ENCODE results near the gene TARDBP. TPM values are rescaled to one million over a fixed set of nuclear protein-coding genes. Genes with fewer than 3 reads are reported as not detected.
"Not testable (repeated sequence)": the region's sequence is repeated elsewhere in the genome, so short reads cannot be mapped to it uniquely, and the experiment has no call there.

The TARDBP gene
- polyA plus RNA-seq, 2 donors = 69.0 to 115 TPM

DNA sequence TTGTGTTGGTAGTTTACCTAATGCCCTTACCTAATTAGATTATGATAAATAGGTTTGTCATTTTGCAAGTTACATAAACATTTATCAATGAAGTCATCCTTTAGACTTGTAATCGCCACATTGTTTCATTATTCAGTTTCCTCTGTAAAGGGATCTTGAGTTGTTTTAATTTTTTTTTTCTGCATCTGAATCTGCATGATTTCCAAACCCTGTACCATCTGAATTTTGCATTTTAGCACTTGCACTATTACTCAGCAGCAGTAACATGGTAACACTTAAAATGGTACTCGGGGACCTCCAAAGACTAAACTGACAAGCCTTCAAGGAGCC is 12.4 kb downstream of the TARDBP start:
- Histone ChIP-seq H3K4me3 (ENCODE audit: low read depth in 1 of 2, low read length in 2 of 2) (no peak overlapping the region), H3K27ac (ENCODE audit: low read depth in 2 of 2, low read length in 1 of 2) (no peak overlapping the region), H3K36me3 (ENCODE audit: control insufficient read depth in 2 of 2, insufficient read depth in 2 of 2, low read length in 1 of 2) (peaks cover 4 to 25% of the 10 kb centered on the region in 2 donors), H3K27me3 (ENCODE audit: control insufficient read depth in 1 of 2, insufficient read depth in 2 of 2, low read length in 2 of 2) (no peaks in the 10 kb centered on the region), H3K9me3 (ENCODE audit: control insufficient read depth in 2 of 2, insufficient read depth in 1 of 2, low read depth in 1 of 2, low read length in 1 of 2) (no peaks in the 10 kb centered on the region), H3K4me1 (ENCODE audit: control insufficient read depth in 2 of 2, insufficient read depth in 2 of 2, low read length in 1 of 2) (no peaks in the 10 kb centered on the region)
- WGBS, 2 donors = 72 to 76% methylated on average over 2 of the region's 2 CpGs

DNA sequence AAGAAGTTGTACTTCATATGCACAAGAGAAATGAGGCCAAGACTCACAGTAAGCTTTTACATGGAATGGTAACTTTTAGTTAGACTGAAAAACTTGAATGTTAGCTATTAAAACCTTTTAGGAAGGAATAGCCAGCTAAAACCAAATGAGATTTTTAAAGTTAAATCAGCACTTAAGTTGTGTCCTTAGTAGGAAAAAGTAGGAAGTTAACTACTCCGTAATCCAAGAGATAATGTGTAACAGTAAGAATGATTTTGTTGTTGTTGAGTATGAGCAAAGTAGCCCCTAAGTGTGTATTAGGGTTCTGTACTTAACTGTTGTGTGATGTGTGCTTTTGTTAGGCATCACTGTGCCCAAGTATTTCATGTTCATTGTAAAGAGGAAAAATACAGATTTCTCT is 13.2 kb downstream of the TARDBP start:
- no peak overlapping the region for H3K4me3 ChIP-seq (ENCODE audit: low read depth in 1 of 2, low read length in 2 of 2)
- WGBS, 2 donors = 89 to 97% methylated on average over 1 of the region's 1 CpG
- H3K27me3 ChIP-seq (ENCODE audit: control insufficient read depth in 1 of 2, insufficient read depth in 2 of 2, low read length in 2 of 2) = no peaks in the 10 kb centered on the region
- H3K36me3 ChIP-seq (ENCODE audit: control insufficient read depth in 2 of 2, insufficient read depth in 2 of 2, low read length in 1 of 2) = peaks cover 4 to 22% of the 10 kb centered on the region in 2 donors
- no peaks in the 10 kb centered on the region for H3K9me3 ChIP-seq (ENCODE audit: control insufficient read depth in 2 of 2, insufficient read depth in 1 of 2, low read depth in 1 of 2, low read length in 1 of 2)
- H3K4me1 ChIP-seq (ENCODE audit: control insufficient read depth in 2 of 2, insufficient read depth in 2 of 2, low read length in 1 of 2) = no peaks in the 10 kb centered on the region
- no peak overlapping the region for H3K27ac ChIP-seq (ENCODE audit: low read depth in 2 of 2, low read length in 1 of 2)

DNA sequence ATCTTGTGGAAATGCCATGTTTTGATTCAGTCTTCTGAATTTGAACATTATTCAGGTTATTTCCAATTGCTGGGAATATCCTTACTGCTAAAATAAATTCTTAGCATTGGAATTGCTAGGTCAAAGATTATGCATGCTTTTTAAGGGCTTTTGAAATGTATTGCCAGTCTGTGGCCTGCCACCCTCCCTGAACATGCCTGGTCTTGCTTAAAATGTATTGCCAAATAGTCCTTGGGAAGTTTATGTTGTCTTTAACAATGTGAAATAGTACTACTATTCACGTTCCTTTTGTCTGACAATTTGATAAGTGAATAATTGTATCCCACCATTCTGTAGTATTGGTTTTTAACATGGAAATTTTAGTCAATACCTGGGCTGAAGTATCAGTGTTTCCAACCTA is 13.6 kb downstream of the TARDBP start:
- Histone ChIP-seq H3K27ac (ENCODE audit: low read depth in 2 of 2, low read length in 1 of 2) (no peak overlapping the region), H3K27me3 (ENCODE audit: control insufficient read depth in 1 of 2, insufficient read depth in 2 of 2, low read length in 2 of 2) (no peaks in the 10 kb centered on the region), H3K9me3 (ENCODE audit: control insufficient read depth in 2 of 2, insufficient read depth in 1 of 2, low read depth in 1 of 2, low read length in 1 of 2) (no peaks in the 10 kb centered on the region), H3K36me3 (ENCODE audit: control insufficient read depth in 2 of 2, insufficient read depth in 2 of 2, low read length in 1 of 2) (peaks cover 4 to 22% of the 10 kb centered on the region in 2 donors), H3K4me3 (ENCODE audit: low read depth in 1 of 2, low read length in 2 of 2) (no peak overlapping the region), H3K4me1 (ENCODE audit: control insufficient read depth in 2 of 2, insufficient read depth in 2 of 2, low read length in 1 of 2) (no peaks in the 10 kb centered on the region)
- 45 to 64% methylated on average over 1 of the region's 1 CpG for WGBS, 2 donors

DNA sequence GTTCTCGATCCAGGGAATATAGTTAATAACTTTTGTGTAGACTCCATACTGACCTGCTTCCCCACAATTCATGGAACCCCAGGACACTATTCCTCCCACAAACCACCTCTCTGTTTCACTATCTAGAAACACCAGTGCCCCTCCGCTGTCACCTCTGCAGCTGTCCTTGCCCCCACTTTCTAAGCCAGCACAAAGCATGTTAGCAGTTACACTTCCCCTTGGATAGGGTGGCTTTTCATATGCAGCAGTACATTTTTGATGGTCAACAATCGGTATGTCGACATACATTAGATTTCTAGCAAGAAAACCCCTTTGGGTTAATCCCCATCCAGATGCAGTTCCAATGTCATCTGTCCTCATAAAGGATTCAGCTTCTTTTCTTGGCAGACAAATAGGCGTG is 14.4 kb downstream of the TARDBP start:
- Histone ChIP-seq H3K4me1 (ENCODE audit: control insufficient read depth in 2 of 2, insufficient read depth in 2 of 2, low read length in 1 of 2) (no peaks in the 10 kb centered on the region), H3K27me3 (ENCODE audit: control insufficient read depth in 1 of 2, insufficient read depth in 2 of 2, low read length in 2 of 2) (no peaks in the 10 kb centered on the region), H3K9me3 (ENCODE audit: control insufficient read depth in 2 of 2, insufficient read depth in 1 of 2, low read depth in 1 of 2, low read length in 1 of 2) (no peaks in the 10 kb centered on the region), H3K4me3 (ENCODE audit: low read depth in 1 of 2, low read length in 2 of 2) (no peak overlapping the region), H3K27ac (ENCODE audit: low read depth in 2 of 2, low read length in 1 of 2) (no peak overlapping the region), H3K36me3 (ENCODE audit: control insufficient read depth in 2 of 2, insufficient read depth in 2 of 2, low read length in 1 of 2) (peaks cover 4 to 15% of the 10 kb centered on the region in 2 donors)
- 91 to 93% methylated on average over 5 of the region's 5 CpGs for WGBS, 2 donors

DNA sequence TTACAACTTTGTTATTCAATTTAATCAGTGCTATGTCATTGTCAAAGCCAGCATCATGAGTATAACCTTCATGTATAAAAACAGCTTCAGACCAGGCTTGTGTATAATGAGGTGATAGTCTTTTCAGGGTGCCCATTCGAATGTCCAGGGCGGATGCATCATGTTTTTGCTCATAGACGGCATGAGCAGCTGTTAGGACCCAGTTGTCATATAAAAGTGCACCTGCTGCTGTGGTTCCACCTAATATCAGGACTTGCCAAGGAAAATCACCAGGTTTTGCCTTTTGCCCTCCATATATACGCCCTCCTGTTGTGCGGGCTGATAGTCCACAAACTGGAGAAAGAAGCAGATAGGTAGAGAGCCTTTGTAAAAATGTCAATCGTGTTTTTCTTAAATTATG is 14.9 kb downstream of the TARDBP start:
- Histone ChIP-seq H3K36me3 (ENCODE audit: control insufficient read depth in 2 of 2, insufficient read depth in 2 of 2, low read length in 1 of 2) (peaks cover 4 to 12% of the 10 kb centered on the region in 2 donors), H3K4me1 (ENCODE audit: control insufficient read depth in 2 of 2, insufficient read depth in 2 of 2, low read length in 1 of 2) (no peaks in the 10 kb centered on the region), H3K9me3 (ENCODE audit: control insufficient read depth in 2 of 2, insufficient read depth in 1 of 2, low read depth in 1 of 2, low read length in 1 of 2) (no peaks in the 10 kb centered on the region), H3K27me3 (ENCODE audit: control insufficient read depth in 1 of 2, insufficient read depth in 2 of 2, low read length in 2 of 2) (no peaks in the 10 kb centered on the region), H3K4me3 (ENCODE audit: low read depth in 1 of 2, low read length in 2 of 2) (no peak overlapping the region), H3K27ac (ENCODE audit: low read depth in 2 of 2, low read length in 1 of 2) (no peak overlapping the region)
- 67 to 70% methylated on average over 6 of the region's 6 CpGs for WGBS, 2 donors

DNA sequence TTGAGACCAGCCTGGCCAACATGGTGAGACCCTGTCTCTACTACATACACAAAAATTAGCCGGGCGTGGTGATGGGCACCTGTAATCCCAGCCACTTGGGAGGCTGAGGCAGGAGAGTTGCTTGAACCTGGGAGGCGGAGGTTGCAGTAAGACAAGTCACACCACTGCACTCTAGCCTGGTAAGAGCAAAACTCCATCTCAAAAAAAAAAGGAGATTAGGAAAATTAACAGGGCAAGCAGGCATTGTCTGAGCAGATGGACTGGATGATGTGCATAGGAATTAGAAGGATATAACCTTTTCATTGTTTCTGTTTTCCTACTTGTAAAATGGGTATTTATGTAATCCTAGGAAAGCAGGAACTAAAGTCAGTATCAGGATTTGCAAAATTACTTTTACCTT is 15.6 kb downstream of the TARDBP start:
- no peak overlapping the region for H3K27ac ChIP-seq (ENCODE audit: low read depth in 2 of 2, low read length in 1 of 2)
- no peak overlapping the region for H3K4me3 ChIP-seq (ENCODE audit: low read depth in 1 of 2, low read length in 2 of 2)
- WGBS, 2 donors = 91 to 98% methylated on average over 3 of the region's 3 CpGs
- H3K4me1 ChIP-seq (ENCODE audit: control insufficient read depth in 2 of 2, insufficient read depth in 2 of 2, low read length in 1 of 2) = no peaks in the 10 kb centered on the region
- no peaks in the 10 kb centered on the region for H3K27me3 ChIP-seq (ENCODE audit: control insufficient read depth in 1 of 2, insufficient read depth in 2 of 2, low read length in 2 of 2)
- no peaks in the 10 kb centered on the region for H3K9me3 ChIP-seq (ENCODE audit: control insufficient read depth in 2 of 2, insufficient read depth in 1 of 2, low read depth in 1 of 2, low read length in 1 of 2)
- peaks cover 4 to 10% of the 10 kb centered on the region in 2 donors for H3K36me3 ChIP-seq (ENCODE audit: control insufficient read depth in 2 of 2, insufficient read depth in 2 of 2, low read length in 1 of 2)

DNA sequence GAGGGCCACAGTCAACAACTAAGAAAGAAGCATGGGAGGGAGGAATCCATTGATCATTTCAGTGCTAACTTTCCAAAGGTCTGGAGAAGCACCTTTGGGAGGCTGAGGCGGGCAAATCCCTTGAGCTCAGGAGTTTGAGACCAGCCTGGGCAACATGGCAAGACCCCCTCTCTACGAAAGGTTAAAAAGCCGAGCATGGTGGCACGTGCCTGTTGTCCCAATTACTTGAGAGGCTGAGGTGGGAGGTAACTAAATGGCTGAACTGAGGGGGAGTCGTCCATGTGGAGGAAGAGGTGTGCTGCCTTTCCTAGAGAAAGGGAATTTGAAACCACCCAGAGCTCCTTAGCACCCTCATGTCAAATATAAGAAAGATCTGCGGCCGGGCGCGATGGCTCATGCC is 18.4 kb downstream of the TARDBP start:
- 88 to 90% methylated on average over 9 of the region's 9 CpGs for WGBS, 2 donors
- Histone ChIP-seq H3K4me1 (ENCODE audit: control insufficient read depth in 2 of 2, insufficient read depth in 2 of 2, low read length in 1 of 2) (no peaks in the 10 kb centered on the region), H3K27me3 (ENCODE audit: control insufficient read depth in 1 of 2, insufficient read depth in 2 of 2, low read length in 2 of 2) (no peaks in the 10 kb centered on the region), H3K9me3 (ENCODE audit: control insufficient read depth in 2 of 2, insufficient read depth in 1 of 2, low read depth in 1 of 2, low read length in 1 of 2) (no peaks in the 10 kb centered on the region), H3K4me3 (ENCODE audit: low read depth in 1 of 2, low read length in 2 of 2) (no peak overlapping the region), H3K36me3 (ENCODE audit: control insufficient read depth in 2 of 2, insufficient read depth in 2 of 2, low read length in 1 of 2) (peaks cover 0 to 7% of the 10 kb centered on the region in 2 donors), H3K27ac (ENCODE audit: low read depth in 2 of 2, low read length in 1 of 2) (no peak overlapping the region)

DNA sequence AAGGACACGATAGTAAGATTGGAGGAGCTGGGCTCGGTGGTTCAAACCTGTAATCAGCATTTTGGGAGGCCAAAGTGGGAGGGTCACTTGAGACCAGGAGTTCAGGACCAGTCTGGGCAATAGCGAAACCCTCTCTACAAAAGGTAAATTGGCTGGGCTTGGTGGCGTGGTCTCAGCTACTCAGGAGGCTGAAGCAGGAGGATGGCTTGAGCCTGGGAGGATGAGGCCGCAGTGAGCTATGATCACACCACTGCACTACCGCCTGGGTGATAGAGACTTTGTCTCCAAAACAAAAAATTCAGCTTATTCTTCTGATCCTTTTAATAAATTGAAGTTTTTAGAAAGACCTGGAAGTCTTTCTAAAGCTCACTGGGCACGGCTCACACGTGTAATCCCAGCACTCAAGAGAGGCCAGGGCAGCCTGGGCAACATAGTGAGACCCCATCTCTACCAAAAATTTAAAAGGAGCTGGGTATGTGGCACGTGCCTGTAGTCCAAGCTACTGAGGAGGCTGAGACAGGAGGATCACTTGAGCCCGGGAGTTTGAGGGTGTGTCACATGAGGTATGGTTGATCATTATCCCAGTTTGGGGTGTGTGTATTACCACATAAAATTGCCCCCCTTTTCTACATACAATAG is 19.3 kb downstream of the TARDBP start:
- H3K4me1 ChIP-seq (ENCODE audit: control insufficient read depth in 2 of 2, insufficient read depth in 2 of 2, low read length in 1 of 2) = no peaks in the 10 kb centered on the region
- peaks cover 0 to 3% of the 10 kb centered on the region in 2 donors for H3K36me3 ChIP-seq (ENCODE audit: control insufficient read depth in 2 of 2, insufficient read depth in 2 of 2, low read length in 1 of 2)
- 90 to 92% methylated on average over 10 of the region's 10 CpGs for WGBS, 2 donors
- H3K27ac ChIP-seq (ENCODE audit: low read depth in 2 of 2, low read length in 1 of 2) = no peak overlapping the region
- no peak overlapping the region for H3K4me3 ChIP-seq (ENCODE audit: low read depth in 1 of 2, low read length in 2 of 2)
- no peaks in the 10 kb centered on the region for H3K27me3 ChIP-seq (ENCODE audit: control insufficient read depth in 1 of 2, insufficient read depth in 2 of 2, low read length in 2 of 2)
- no peaks in the 10 kb centered on the region for H3K9me3 ChIP-seq (ENCODE audit: control insufficient read depth in 2 of 2, insufficient read depth in 1 of 2, low read depth in 1 of 2, low read length in 1 of 2)

DNA sequence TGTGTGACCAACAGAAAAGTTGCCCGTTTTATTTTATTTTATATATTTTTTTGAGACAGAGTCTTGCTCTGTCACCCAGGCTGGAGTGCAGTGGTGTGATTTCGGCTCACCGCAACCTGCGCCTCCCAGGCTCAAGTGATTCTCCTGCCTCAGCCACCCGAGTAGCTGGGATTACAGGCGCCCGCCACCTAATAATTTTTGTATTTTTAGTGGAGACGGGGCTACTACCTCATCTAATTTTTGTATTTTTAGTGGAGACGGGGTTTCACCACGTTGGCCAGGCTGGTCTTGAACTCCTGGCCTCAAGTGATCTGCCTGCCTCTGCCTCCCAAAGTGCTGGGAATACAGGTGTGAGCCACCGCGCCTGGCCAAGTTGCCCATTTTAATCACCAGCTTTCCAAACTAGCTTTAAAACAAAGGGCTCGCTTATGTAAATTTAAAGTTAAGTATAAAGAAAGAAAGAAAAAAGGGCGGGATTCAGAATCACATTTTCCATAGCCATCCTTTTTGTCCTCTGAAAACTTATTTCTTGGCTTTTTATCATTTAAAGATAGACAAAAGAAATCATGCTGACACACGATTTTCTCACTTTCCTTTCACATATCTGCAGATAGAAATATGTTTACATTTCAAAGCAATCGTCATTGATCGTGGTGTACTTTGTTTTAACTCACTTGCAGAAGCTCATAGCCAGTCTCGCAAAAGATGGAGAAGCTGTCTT is 24.7 kb downstream of the TARDBP start:
- WGBS, 2 donors = 53 to 56% methylated on average over 18 of the region's 18 CpGs
- not testable (repeated sequence) for H3K27me3 ChIP-seq (ENCODE audit: control insufficient read depth in 1 of 2, insufficient read depth in 2 of 2, low read length in 2 of 2); H3K36me3 ChIP-seq (ENCODE audit: control insufficient read depth in 2 of 2, insufficient read depth in 2 of 2, low read length in 1 of 2)

DNA sequence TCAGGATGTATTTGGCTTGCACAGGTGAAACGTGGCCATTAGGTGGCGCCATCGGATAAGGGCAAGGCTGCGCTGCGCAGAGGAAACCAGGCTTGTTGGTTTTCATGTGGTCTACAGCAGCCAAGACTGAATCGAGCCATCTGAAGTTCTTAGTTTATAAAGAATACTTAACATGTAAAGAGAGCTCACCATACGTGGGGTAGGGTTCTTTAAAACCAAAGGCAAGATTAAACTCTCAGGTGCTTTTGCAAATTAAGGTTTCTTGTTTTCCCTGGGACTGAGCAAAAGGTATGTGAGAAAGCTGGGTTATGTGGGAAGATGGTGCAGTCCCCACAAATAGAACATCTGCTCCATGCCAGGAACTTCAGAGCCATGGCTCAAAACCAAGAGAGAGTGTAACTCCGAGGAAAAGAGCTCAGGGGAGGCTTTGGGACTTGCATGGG is 25.3 kb downstream of the TARDBP start:
- WGBS, 2 donors = 0 to 1% methylated on average over 8 of the region's 8 CpGs

More for the DNA sequence above, 24.7 kb downstream of the TARDBP start:
- not testable (repeated sequence) for H3K4me3 ChIP-seq (ENCODE audit: low read depth in 1 of 2, low read length in 2 of 2); H3K9me3 ChIP-seq (ENCODE audit: control insufficient read depth in 2 of 2, insufficient read depth in 1 of 2, low read depth in 1 of 2, low read length in 1 of 2); H3K27ac ChIP-seq (ENCODE audit: low read depth in 2 of 2, low read length in 1 of 2); H3K4me1 ChIP-seq (ENCODE audit: control insufficient read depth in 2 of 2, insufficient read depth in 2 of 2, low read length in 1 of 2)

More for the DNA sequence above, 25.3 kb downstream of the TARDBP start:
- Histone ChIP-seq H3K4me1 (ENCODE audit: control insufficient read depth in 2 of 2, insufficient read depth in 2 of 2, low read length in 1 of 2) (peaks cover 0 to 3% of the 10 kb centered on the region in 2 donors), H3K4me3 (ENCODE audit: low read depth in 1 of 2, low read length in 2 of 2) (no peak overlapping the region), H3K27me3 (ENCODE audit: control insufficient read depth in 1 of 2, insufficient read depth in 2 of 2, low read length in 2 of 2) (no peaks in the 10 kb centered on the region), H3K27ac (ENCODE audit: low read depth in 2 of 2, low read length in 1 of 2) (no peak overlapping the region), H3K36me3 (ENCODE audit: control insufficient read depth in 2 of 2, insufficient read depth in 2 of 2, low read length in 1 of 2) (no peaks in the 10 kb centered on the region), H3K9me3 (ENCODE audit: control insufficient read depth in 2 of 2, insufficient read depth in 1 of 2, low read depth in 1 of 2, low read length in 1 of 2) (no peaks in the 10 kb centered on the region)

Measured in esophagus (tissue), 2 donors.